GM21447 (cell line): ENCODE results near the gene TRANK1.
"Not testable (repeated sequence)": the region's sequence is repeated elsewhere in the genome, so short reads cannot be mapped to it uniquely, and the experiment has no call there.

Source experiments
- ATAC-seq: cut with Tn5 transposase; IDR thresholded peaks from one replicate; pipeline ENCODE4 v1.9.1; 2021; ENCODE audit not compliant: unreplicated experiment

TRANK1 gene

GRCh38 chr3:36957862-36958686 lies 13.2 kb upstream of the TRANK1 start:
- ATAC-seq: no peak

GRCh38 chr3:36957063-36957462 lies 12.2 kb upstream of the TRANK1 start:
- no peak for ATAC-seq

- no peak for ATAC-seq
These were observed 11.3 kb upstream of the TRANK1 start for GRCh38 chr3:36956155-36956554.

GRCh38 chr3:36954452-36955134 lies 9.7 kb upstream of the TRANK1 start:
- no peak for ATAC-seq

- ATAC-seq: not testable (repeated sequence)
These were observed 3.0 kb upstream of the TRANK1 start for GRCh38 chr3:36947814-36948213.

GRCh38 chr3:36945333-36945980 lies 603 bp upstream of the TRANK1 start:
- ATAC-seq: no peak

- peak; percentile 48 for ATAC-seq
These were observed 728 bp downstream of the TRANK1 start for GRCh38 chr3:36944012-36944640.

- ATAC-seq: no peak
These were observed 1.3 kb downstream of the TRANK1 start for GRCh38 chr3:36943601-36944000.

GRCh38 chr3:36942638-36943248 lies 2.1 kb downstream of the TRANK1 start:
- no peak for ATAC-seq

- ATAC-seq: no peak
These were observed 3.2 kb downstream of the TRANK1 start for GRCh38 chr3:36941658-36942057.

GRCh38 chr3:36941162-36941561 lies 3.7 kb downstream of the TRANK1 start:
- ATAC-seq: no peak

GRCh38 chr3:36937492-36937891 lies 7.4 kb downstream of the TRANK1 start:
- ATAC-seq: no peak

- ATAC-seq: no peak
These were observed 11.1 kb downstream of the TRANK1 start for GRCh38 chr3:36933540-36934296.

- ATAC-seq: not testable (repeated sequence)
These were observed 13.4 kb downstream of the TRANK1 start for GRCh38 chr3:36931424-36931823.

- ATAC-seq: no peak
These were observed 16.6 kb downstream of the TRANK1 start for GRCh38 chr3:36928220-36928619.

- no peak for ATAC-seq
These were observed 18.5 kb downstream of the TRANK1 start for GRCh38 chr3:36926292-36926897.

GRCh38 chr3:36924744-36925521 lies 19.9 kb downstream of the TRANK1 start:
- no peak for ATAC-seq

- no peak for ATAC-seq
These were observed 20.7 kb downstream of the TRANK1 start for GRCh38 chr3:36923981-36924743.
